SK-N-MC (cell line): ENCODE data around the gene TRIM34.

Experiments
- EZH2 ChIP-seq: fragments of 200-600 bp; sonication (generic); IDR thresholded peaks from one replicate; pipeline ENCODE4 v1.6.1; 2017; ENCODE audit warnings: antibody characterized with exemption
- FOXP2 ChIP-seq: optimal IDR thresholded peaks from 2 replicates; pipeline ENCODE3; 2011; ENCODE audit warnings: mild to moderate bottlenecking, moderate library complexity; ENCODE audit not compliant: insufficient read depth; ENCODE audit errors: extremely low read length, control extremely low read depth
- POLR2AphosphoS5 ChIP-seq: IDR thresholded peaks from 2 replicates; pipeline ENCODE4 v1.6.1; 2012; ENCODE audit warnings: mild to moderate bottlenecking, low read depth, low read length, borderline replicate concordance

- TF ChIP-seq POLR2AphosphoS5: no peak
- TF ChIP-seq EZH2: no peak
- no peak for TF ChIP-seq FOXP2
These were observed 40.3 kb downstream of the TRIM34 start for GRCh38 chr11:5665051-5665570.
